ENCODE results near the gene RTN4RL1. TPM values are rescaled to one million over a fixed set of nuclear protein-coding genes. Genes with fewer than 3 reads are reported as not detected.

The RTN4RL1 gene
- total and polyA plus RNA-seq, 2 donors from 2014 or later = 2.0 to 10.7 TPM

- Histone ChIP-seq H3K27ac (ENCODE audit: low read depth in 2 of 2, low read length in 2 of 2) (no peak overlapping the region), H3K4me1 (ENCODE audit: control insufficient read depth in 2 of 3, insufficient read depth in 2 of 3, low read depth in 1 of 3, low read length in 3 of 3) (peaks cover 0 to 8% (median 0%) of the 10 kb centered on the region in 3 donors), H3K4me3 (ENCODE audit: low read length in 3 of 3) (no peak overlapping the region), H3K9ac (ENCODE audit: low read length in 3 of 3) (no peak overlapping the region), H3K9me3 (ENCODE audit: control insufficient read depth in 2 of 3, insufficient read depth in 1 of 3, low read length in 3 of 3) (no peaks in the 10 kb centered on the region), H3K27me3 (ENCODE audit: control insufficient read depth, insufficient read depth, low read length) (no peaks in the 10 kb centered on the region), H3K36me3 (ENCODE audit: control insufficient read depth in 2 of 3, insufficient read depth in 3 of 3, low read length in 3 of 3) (no peaks in the 10 kb centered on the region)
- TF ChIP-seq CTCF (IDR thresholded peaks at IDR 0.05; ENCODE audit: borderline replicate concordance, extremely low read depth, insufficient read depth) = no peak
- DNase-seq (no peak), FAIRE-seq (no peak)
- intact Hi-C loops (cut with DNase I) = no loop called here
Observed at GRCh38 chr17:2004435-2004952, 20.6 kb downstream of the RTN4RL1 start.

GRCh38 chr17:2003525-2003924 lies 21.6 kb downstream of the RTN4RL1 start:
- no peak for TF ChIP-seq CTCF (IDR thresholded peaks at IDR 0.05; ENCODE audit: borderline replicate concordance, extremely low read depth, insufficient read depth)
- Histone ChIP-seq H3K27me3 (ENCODE audit: control insufficient read depth, insufficient read depth, low read length) (no peaks in the 10 kb centered on the region), H3K9me3 (ENCODE audit: control insufficient read depth in 2 of 3, insufficient read depth in 1 of 3, low read length in 3 of 3) (no peaks in the 10 kb centered on the region), H3K9ac (ENCODE audit: low read length in 3 of 3) (no peak overlapping the region), H3K36me3 (ENCODE audit: control insufficient read depth in 2 of 3, insufficient read depth in 3 of 3, low read length in 3 of 3) (no peaks in the 10 kb centered on the region), H3K4me1 (ENCODE audit: control insufficient read depth in 2 of 3, insufficient read depth in 2 of 3, low read depth in 1 of 3, low read length in 3 of 3) (peaks cover 0 to 15% (median 0%) of the 10 kb centered on the region in 3 donors), H3K4me3 (ENCODE audit: low read length in 3 of 3) (no peak overlapping the region), H3K27ac (ENCODE audit: low read depth in 2 of 2, low read length in 2 of 2) (no peak overlapping the region)
- no peak for FAIRE-seq
- intact Hi-C loops (cut with DNase I) = no loop called here
- no peak for DNase-seq

- Histone ChIP-seq H3K9me3 (ENCODE audit: control insufficient read depth in 2 of 3, insufficient read depth in 1 of 3, low read length in 3 of 3) (no peaks in the 10 kb centered on the region), H3K27ac (ENCODE audit: low read depth in 2 of 2, low read length in 2 of 2) (no peak overlapping the region), H3K27me3 (ENCODE audit: control insufficient read depth, insufficient read depth, low read length) (no peaks in the 10 kb centered on the region), H3K4me3 (ENCODE audit: low read length in 3 of 3) (no peak overlapping the region), H3K36me3 (ENCODE audit: control insufficient read depth in 2 of 3, insufficient read depth in 3 of 3, low read length in 3 of 3) (no peaks in the 10 kb centered on the region), H3K9ac (ENCODE audit: low read length in 3 of 3) (no peak overlapping the region), H3K4me1 (ENCODE audit: control insufficient read depth in 2 of 3, insufficient read depth in 2 of 3, low read depth in 1 of 3, low read length in 3 of 3) (peaks cover 0 to 15% (median 0%) of the 10 kb centered on the region in 3 donors)
- no peak for FAIRE-seq
- no peak for TF ChIP-seq CTCF (IDR thresholded peaks at IDR 0.05; ENCODE audit: borderline replicate concordance, extremely low read depth, insufficient read depth)
- peak in 1 of 5 donors; percentile 13 for DNase-seq
- intact Hi-C loops (cut with DNase I) = no loop called here
Observed at GRCh38 chr17:2002767-2003329, 22.3 kb downstream of the RTN4RL1 start.
